T-helper 2 cell treated with Interferon-gamma antibody and Interleukin-4, amounts not matched to agents 5 μg/mL and 100 μg/mL, for 36 hours (primary cell): ENCODE data around the gene CTBP2.

Experiments
- DNase-seq: peaks from one replicate; pipeline ENCODE4 v3.0.0; 2021; ENCODE audit warnings: low spot score
- H3K27ac Mint-ChIP-seq: one replicate; pipeline ENCODE4 v1.8.0; 2021; ENCODE audit warnings: mild to moderate bottlenecking, mixed read lengths
- H3K27me3 Mint-ChIP-seq: one replicate; pipeline ENCODE4 v1.8.0; 2021; ENCODE audit warnings: low read depth, mixed read lengths
- H3K36me3 Mint-ChIP-seq: one replicate; pipeline ENCODE4 v1.8.0; 2021; ENCODE audit warnings: low read depth, mixed read lengths
- H3K4me1 Mint-ChIP-seq: one replicate; pipeline ENCODE4 v1.8.0; 2021; ENCODE audit warnings: low read depth, mixed read lengths
- H3K4me3 Mint-ChIP-seq: one replicate; pipeline ENCODE4 v1.8.0; 2022; ENCODE audit warnings: mild to moderate bottlenecking, moderate library complexity, mixed read lengths
- H3K9me3 Mint-ChIP-seq: one replicate; pipeline ENCODE4 v1.8.0; 2021; ENCODE audit warnings: mixed read lengths

CTBP2 gene

DNA sequence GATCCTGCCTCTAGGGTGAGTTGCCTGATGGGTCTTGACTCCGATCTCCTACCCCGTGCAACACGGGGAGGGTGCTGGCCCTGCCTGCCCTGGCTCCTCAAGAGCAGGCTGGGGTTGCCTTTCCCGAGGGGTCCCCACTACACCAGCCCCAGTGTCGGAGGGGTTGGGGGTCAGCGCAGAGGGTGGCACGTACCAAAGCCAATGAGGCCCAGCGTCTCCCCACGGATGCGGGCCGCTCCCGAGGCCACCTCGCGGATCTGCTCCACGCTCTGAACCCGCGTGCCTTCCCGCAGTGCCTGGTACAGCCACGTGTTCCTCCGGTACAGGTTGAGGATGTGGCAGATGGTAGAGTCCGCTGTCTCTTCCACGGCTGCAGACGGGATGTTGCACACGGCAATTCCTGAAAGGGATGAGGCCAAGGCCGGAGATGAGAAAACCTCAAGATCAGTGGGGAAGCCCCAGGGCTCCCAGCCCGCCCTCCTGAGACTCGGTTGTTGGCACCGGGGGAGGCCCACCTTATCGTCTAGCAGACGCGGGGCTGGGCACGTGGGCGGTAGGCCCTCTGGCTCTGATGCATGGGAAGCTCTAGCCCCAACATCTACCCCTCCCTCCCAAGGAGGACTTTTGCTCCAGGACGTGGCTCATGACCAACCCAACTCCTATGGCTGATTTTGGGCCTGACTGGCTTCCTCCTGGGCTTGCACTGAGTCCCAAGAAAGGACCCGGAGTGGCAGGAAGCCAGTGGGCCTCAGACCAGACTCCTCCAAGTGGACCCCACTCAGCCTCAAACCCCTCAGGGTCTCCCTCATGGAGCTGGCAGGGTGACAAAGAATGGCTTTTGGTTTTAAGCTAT, 162.4 kb downstream of the CTBP2 start:
- H3K9me3 Mint-ChIP-seq: no peaks in the 10 kb centered on the region

DNA sequence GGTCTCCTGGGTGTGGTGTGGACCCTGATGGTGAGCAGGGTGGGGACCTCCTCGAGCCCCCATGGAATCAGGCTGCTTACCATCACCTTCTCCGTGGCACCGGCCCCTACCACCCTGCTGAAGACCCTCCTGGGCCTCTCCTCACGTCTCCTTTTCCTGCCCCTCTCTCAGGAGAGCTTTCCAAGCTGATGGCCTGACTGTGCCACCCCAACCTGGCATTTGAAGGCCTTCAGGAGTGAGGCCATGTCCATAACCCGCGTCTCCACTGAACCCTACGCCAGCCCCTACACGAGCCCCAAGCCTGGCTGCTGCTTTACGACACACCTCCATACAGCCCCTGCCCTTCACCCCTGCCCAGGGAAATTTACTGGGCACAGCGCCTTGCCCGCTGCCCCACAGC, 163.1 kb downstream of the CTBP2 start:
- Mint-ChIP-seq H3K27ac (no peak overlapping the region), H3K27me3 (no peaks in the 10 kb centered on the region), H3K36me3 (no peaks in the 10 kb centered on the region), H3K9me3 (no peaks in the 10 kb centered on the region), H3K4me3 (no peak overlapping the region), H3K4me1 (no peaks in the 10 kb centered on the region)
- no peak for DNase-seq

More for the DNA sequence above, 162.4 kb downstream of the CTBP2 start:
- DNase-seq: no peak
- H3K27me3 Mint-ChIP-seq: no peaks in the 10 kb centered on the region
- H3K4me1 Mint-ChIP-seq: no peaks in the 10 kb centered on the region
- no peak overlapping the region for H3K4me3 Mint-ChIP-seq
- H3K27ac Mint-ChIP-seq: no peak overlapping the region
- H3K36me3 Mint-ChIP-seq: no peaks in the 10 kb centered on the region

GRCh38 chr10:124996854-124997215, 163.5 kb downstream of the CTBP2 start:
- H3K9me3 Mint-ChIP-seq: no peaks in the 10 kb centered on the region
- no peaks in the 10 kb centered on the region for H3K36me3 Mint-ChIP-seq
- H3K4me3 Mint-ChIP-seq: no peak overlapping the region
- H3K4me1 Mint-ChIP-seq: no peaks in the 10 kb centered on the region
- no peak for DNase-seq
- no peaks in the 10 kb centered on the region for H3K27me3 Mint-ChIP-seq
- H3K27ac Mint-ChIP-seq: no peak overlapping the region

- Mint-ChIP-seq H3K9me3 (no peaks in the 10 kb centered on the region), H3K4me3 (no peak overlapping the region), H3K27me3 (no peaks in the 10 kb centered on the region), H3K27ac (no peak overlapping the region), H3K4me1 (no peaks in the 10 kb centered on the region), H3K36me3 (no peaks in the 10 kb centered on the region)
- DNase-seq: no peak
These were observed 164.1 kb downstream of the CTBP2 start for GRCh38 chr10:124996127-124996853.

DNA sequence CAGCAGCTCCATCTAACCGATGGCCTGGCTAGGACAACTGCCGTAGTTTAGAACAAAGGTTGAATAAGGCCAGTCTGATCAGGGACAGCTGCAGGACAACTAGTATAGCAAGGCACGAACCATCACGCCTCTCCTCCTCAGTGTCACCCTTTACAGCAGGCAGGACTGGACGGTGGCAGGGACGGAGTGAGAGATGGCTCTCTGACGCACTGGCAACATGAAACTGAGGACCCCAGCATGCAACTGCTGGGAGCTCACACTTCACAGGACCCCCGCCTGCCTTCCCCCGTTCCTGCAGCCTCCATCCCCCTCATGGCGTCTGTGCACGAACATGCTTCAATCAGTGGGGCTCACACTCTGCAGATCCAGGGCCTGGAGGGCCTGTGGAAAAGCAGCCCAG, 164.8 kb downstream of the CTBP2 start:
- Mint-ChIP-seq H3K4me1 (no peaks in the 10 kb centered on the region), H3K36me3 (no peaks in the 10 kb centered on the region), H3K27me3 (no peaks in the 10 kb centered on the region), H3K27ac (no peak overlapping the region), H3K9me3 (no peaks in the 10 kb centered on the region), H3K4me3 (no peak overlapping the region)
- DNase-seq: no peak

DNA sequence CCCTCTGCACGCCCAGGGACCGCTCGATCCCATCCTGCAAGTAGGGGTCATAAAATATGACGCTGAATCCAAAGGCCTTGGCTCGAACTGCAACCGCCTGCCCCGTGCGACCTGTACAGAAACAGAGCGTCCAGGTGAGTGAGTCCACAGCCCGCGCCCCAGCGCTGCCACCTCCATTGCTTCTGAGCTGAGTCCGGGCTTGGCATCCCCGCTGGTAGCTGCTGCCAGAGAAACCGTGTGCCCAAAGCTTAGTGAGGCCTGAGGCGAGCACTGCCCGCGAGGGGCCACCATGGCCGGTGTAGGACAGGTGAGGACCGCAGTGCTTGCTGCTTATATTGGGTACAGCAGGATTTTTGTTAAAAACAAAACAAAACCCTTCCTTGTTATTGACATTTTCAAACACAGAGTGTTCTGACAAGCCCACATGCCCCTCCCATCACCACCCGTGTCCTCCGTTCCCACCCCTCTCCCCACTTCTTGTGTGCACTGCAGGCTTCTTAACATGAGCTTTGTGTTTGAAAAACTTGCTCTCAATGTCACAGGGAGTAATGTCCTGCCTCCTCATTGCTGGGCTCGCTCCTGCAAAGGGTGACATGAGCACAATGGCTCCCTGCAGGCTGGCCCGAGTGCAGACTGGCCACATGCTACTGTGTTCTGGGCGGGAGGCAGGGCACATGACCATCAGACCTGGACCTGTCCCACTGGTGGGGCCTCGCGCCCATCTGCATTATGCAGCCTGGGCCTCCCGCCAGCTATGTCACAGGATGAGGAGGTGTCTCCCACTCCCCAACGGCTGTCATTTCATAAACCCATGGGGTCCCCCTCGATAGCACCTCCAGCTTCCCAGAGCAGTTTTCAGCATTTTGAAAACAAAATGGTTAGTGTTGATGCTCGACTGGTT, 165.5 kb downstream of the CTBP2 start:
- DNase-seq: no peak
- H3K27me3 Mint-ChIP-seq: no peaks in the 10 kb centered on the region
- no peaks in the 10 kb centered on the region for H3K4me1 Mint-ChIP-seq
- H3K27ac Mint-ChIP-seq: no peak overlapping the region
- no peak overlapping the region for H3K4me3 Mint-ChIP-seq
- no peaks in the 10 kb centered on the region for H3K9me3 Mint-ChIP-seq
- no peaks in the 10 kb centered on the region for H3K36me3 Mint-ChIP-seq

DNA sequence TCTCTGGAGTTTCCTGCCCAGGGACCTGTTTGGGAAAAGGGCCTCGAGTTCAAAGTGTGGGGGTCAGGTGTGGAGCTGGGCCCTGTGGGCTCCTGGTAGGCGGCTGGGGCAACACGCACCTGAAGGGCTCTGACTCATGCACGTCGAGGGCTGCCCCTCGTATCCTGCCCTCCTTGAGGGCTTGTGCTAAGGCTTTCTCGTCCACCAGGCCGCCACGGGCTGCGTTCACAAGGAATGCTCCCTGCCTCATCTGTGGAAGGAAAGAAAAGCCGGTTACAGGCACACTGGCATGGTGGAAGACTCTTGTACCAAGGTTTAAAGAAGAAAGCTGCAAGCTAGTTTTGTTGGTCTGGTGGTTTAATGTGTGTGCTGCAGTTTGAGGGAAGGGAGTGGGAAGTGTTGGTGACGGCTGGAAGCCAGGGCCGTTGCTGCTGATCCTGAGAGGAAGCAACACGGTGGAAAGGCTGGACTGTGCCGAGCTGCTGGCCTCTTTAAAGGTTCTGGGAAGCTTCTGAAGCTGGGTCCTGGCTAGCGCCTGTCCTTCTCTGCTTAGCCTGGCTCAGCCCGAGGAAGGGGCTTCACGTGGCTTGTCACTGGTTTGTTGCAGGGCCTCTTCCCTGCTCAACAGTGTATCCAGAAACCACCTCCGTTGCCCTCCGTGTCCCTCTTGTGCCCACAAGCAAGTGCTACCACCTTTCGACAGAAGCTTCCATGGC, 166.5 kb downstream of the CTBP2 start:
- peaks cover 2% of the 10 kb centered on the region for H3K36me3 Mint-ChIP-seq
- H3K27me3 Mint-ChIP-seq: no peaks in the 10 kb centered on the region
- H3K4me3 Mint-ChIP-seq: no peak overlapping the region
- no peaks in the 10 kb centered on the region for H3K4me1 Mint-ChIP-seq
- no peak for DNase-seq
- H3K9me3 Mint-ChIP-seq: no peaks in the 10 kb centered on the region
- no peak overlapping the region for H3K27ac Mint-ChIP-seq

DNA sequence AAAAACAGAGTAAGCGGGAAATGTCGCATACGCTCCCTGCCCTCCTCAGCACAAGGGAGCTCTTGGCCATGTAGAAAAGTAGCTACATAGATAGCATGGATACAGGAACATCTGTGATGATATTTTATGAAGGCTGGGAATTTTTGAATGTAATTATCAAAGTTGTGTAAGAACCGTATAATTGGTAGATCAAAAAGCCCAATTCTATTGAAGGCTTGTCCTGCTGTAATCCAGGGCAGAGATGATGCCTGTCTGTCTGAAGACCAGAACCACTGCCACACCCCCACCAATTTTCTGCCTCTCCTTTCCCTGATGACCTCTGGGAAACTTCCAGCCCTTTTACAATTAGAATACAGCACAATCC, 167.0 kb downstream of the CTBP2 start:
- Mint-ChIP-seq H3K36me3 (peaks cover 2% of the 10 kb centered on the region), H3K27ac (no peak overlapping the region)

DNA sequence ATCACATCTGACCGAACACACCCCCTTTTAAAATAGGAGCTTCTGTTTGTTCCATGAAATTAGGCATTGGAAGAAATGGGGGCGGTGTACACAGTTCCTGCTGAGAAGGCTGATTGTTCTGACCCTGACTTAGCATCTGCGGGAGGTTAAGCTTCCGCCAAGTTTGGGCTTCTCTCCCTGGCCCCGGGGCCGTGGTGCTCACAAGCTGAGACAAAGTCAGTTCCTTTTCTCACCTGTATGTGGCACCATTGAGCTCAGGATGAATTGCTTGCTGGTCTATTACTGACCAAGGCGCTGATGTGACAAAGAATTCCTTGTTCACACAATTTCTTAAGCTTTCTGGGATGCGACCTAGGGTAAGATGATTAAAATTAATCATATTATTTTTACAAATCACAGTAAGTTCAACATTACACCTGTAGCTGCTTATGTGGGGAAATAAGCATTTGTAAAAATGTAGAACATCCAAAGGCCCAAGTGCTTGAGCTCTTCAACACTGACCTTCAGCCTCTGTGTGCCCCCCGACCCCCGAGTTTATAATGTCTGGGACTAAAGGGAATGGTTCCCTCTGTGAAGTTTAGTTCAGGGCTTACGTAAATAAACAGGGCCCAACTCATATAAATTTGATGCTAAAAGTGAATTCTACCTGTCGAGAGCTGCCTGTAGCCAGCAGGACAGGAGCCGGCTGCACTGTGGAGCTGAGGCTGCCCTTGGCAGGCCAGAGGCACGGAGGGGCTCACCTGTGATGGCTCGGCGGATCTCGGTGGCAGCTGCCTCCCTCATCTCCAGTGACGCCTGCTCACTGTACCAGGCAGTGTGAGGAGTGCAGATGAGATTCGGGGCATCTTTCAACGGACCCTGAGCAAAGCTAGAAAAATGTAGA, 167.7 kb downstream of the CTBP2 start:
- H3K36me3 Mint-ChIP-seq: peaks cover 2% of the 10 kb centered on the region
- H3K4me3 Mint-ChIP-seq: no peak overlapping the region
- H3K4me1 Mint-ChIP-seq: no peaks in the 10 kb centered on the region
- DNase-seq: no peak
- H3K9me3 Mint-ChIP-seq: no peaks in the 10 kb centered on the region
- H3K27me3 Mint-ChIP-seq: no peaks in the 10 kb centered on the region
- no peak overlapping the region for H3K27ac Mint-ChIP-seq

More for the DNA sequence above, 167.0 kb downstream of the CTBP2 start:
- no peaks in the 10 kb centered on the region for H3K9me3 Mint-ChIP-seq
- no peak overlapping the region for H3K4me3 Mint-ChIP-seq
- H3K4me1 Mint-ChIP-seq: no peaks in the 10 kb centered on the region
- DNase-seq: no peak
- H3K27me3 Mint-ChIP-seq: no peaks in the 10 kb centered on the region

GRCh38 chr10:124991835-124992234, 168.5 kb downstream of the CTBP2 start:
- DNase-seq: no peak
- Mint-ChIP-seq H3K9me3 (no peaks in the 10 kb centered on the region), H3K4me1 (no peaks in the 10 kb centered on the region), H3K36me3 (peaks cover 2% of the 10 kb centered on the region), H3K4me3 (no peak overlapping the region), H3K27me3 (no peaks in the 10 kb centered on the region), H3K27ac (no peak overlapping the region)

DNA sequence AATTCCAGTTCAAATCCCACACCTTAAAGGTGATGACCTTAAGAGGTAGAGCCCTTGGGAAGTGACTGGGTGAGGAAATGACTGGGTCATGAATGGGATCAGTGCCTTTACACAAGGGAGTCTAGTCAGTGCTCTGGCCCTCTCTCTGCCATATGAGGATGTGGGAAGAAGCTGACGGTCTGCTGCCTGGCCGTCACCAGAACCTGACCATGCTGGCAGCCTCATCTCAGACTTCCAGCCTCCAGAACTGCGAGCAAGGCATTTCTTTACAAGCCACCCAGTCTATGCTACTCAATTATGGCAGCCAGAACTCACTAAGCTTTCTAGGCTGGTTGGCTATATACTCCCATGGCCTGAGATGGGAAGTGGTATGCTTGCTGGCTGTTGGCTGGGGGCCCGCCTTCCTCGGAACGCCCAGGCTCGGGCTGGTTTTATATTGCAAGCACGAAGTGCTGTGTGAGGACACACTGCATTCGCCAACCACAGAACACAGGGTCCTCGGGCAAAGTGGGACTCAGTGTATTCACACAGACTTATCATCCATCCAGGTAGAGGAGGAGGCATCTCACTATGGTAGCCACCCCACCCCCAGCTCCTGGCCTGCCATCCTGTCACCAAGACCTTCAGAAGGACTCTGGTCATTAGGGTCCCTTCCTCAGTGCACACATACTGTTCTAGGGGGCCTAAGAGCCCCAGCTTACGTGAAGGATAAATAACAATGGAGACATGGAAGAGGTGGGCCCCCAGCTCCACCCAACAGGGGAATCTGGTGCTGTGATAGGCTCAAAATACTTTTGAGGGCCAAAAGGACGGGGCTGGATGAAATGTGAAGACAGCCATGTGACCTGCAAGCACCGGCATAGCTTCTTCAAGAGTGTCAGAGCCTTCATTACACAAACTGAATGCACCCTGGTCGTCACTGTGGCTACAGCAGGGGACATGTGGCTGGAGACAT, 169.4 kb downstream of the CTBP2 start:
- Mint-ChIP-seq H3K27me3 (no peaks in the 10 kb centered on the region), H3K36me3 (peaks cover 4% of the 10 kb centered on the region), H3K27ac (no peak overlapping the region), H3K9me3 (no peaks in the 10 kb centered on the region), H3K4me3 (no peak overlapping the region), H3K4me1 (no peaks in the 10 kb centered on the region)
- no peak for DNase-seq

- DNase-seq: no peak
- Mint-ChIP-seq H3K27me3 (no peaks in the 10 kb centered on the region), H3K27ac (no peak overlapping the region), H3K36me3 (peaks cover 10% of the 10 kb centered on the region), H3K9me3 (no peaks in the 10 kb centered on the region), H3K4me3 (no peak overlapping the region), H3K4me1 (no peaks in the 10 kb centered on the region)
These were observed 170.8 kb downstream of the CTBP2 start for GRCh38 chr10:124989526-124989925.
